CD4-positive, alpha-beta T cell treated with Interleukin-15 for 4 hours (primary cell): Measurements from ENCODE around the gene TBCE.

ENCODE experiments used
- DNase-seq: peaks from one replicate; pipeline ENCODE4 v3.0.0-alpha.2; 2020; ENCODE audit warnings: low spot score

The TBCE gene

GRCh38 chr1:235367000-235367908, at the start of gene TBCE:
TBCE (plus strand) TSS chr1:235367427; CDS start chr1:235380050, 12,623 bp downstream.
- DNase-seq: peak; percentile 80

GRCh38 chr1:235319255-235319654, 48.0 kb upstream of the TBCE start:
- DNase-seq: no peak

GRCh38 chr1:235320521-235321179, 46.6 kb upstream of the TBCE start:
- no peak for DNase-seq

GRCh38 chr1:235324296-235324695, 42.9 kb upstream of the TBCE start:
- DNase-seq: no peak

GRCh38 chr1:235325139-235325538, 42.1 kb upstream of the TBCE start:
- peak; percentile 40 for DNase-seq

GRCh38 chr1:235325854-235326253, 41.4 kb upstream of the TBCE start:
- no peak for DNase-seq

GRCh38 chr1:235326719-235327558, 40.3 kb upstream of the TBCE start:
- peak; percentile 50 for DNase-seq

GRCh38 chr1:235327559-235328270, 39.5 kb upstream of the TBCE start, which contains the start of gene ARID4B:
ARID4B (minus strand) TSS chr1:235328179; CDS start chr1:235326919, 1,260 bp downstream.
- no peak for DNase-seq

GRCh38 chr1:235328271-235329138, 38.7 kb upstream of the TBCE start, which contains the start of gene GGPS1:
GGPS1 (plus strand) TSS chr1:235328570; CDS start chr1:235335265, 6,695 bp downstream.
- DNase-seq: peak; percentile 99

- DNase-seq: peak; percentile 60
These were observed 37.9 kb upstream of the TBCE start for GRCh38 chr1:235329139-235329902.

GRCh38 chr1:235330918-235331285, 36.3 kb upstream of the TBCE start:
- DNase-seq: no peak

GRCh38 chr1:235331401-235331800, 35.8 kb upstream of the TBCE start:
- no peak for DNase-seq

GRCh38 chr1:235336903-235337302, 30.3 kb upstream of the TBCE start:
- peak; percentile 54 for DNase-seq

GRCh38 chr1:235339746-235340145, 27.5 kb upstream of the TBCE start:
- no peak for DNase-seq

- DNase-seq: no peak
These were observed 25.9 kb upstream of the TBCE start for GRCh38 chr1:235341334-235341733.

- DNase-seq: no peak
These were observed 25.2 kb upstream of the TBCE start for GRCh38 chr1:235342039-235342438.

- no peak for DNase-seq
These were observed 24.8 kb upstream of the TBCE start for GRCh38 chr1:235342471-235342870.

- DNase-seq: no peak
These were observed 23.5 kb upstream of the TBCE start for GRCh38 chr1:235343726-235344125.

- no peak for DNase-seq
These were observed 15.8 kb upstream of the TBCE start for GRCh38 chr1:235351441-235351840.

GRCh38 chr1:235351898-235352297, 15.3 kb upstream of the TBCE start:
- no peak for DNase-seq
